Large intestine (tissue), 3 donors: ENCODE measurements around the gene COL12A1. TPM values are rescaled to one million over a fixed set of nuclear protein-coding genes. Genes with fewer than 3 reads are reported as not detected.

Experiments used
- DNase-seq, 2 donors: peaks; one replicate each; pipeline versions ENCODE4 v3.0.0 to v3.0.0-alpha.2; 2013
- H3K27ac ChIP-seq: one replicate; pipeline ENCODE4 v1.5.1; 2013; ENCODE audit warnings: low read length
- H3K27me3 ChIP-seq: 2 replicates; pipeline ENCODE4 v1.6.1; 2013; ENCODE audit warnings: low read length; ENCODE audit not compliant: control insufficient read depth, insufficient read depth
- H3K36me3 ChIP-seq: 2 replicates; pipeline ENCODE4 v1.6.1; 2013; ENCODE audit warnings: low read length; ENCODE audit not compliant: control insufficient read depth, insufficient read depth
- H3K4me1 ChIP-seq: one replicate; pipeline ENCODE4 v1.6.1; 2013; ENCODE audit warnings: low read length; ENCODE audit not compliant: control insufficient read depth, insufficient read depth
- H3K4me3 ChIP-seq: one replicate; pipeline ENCODE4 v1.5.1; 2013; ENCODE audit warnings: low read length
- H3K9me3 ChIP-seq: one replicate; pipeline ENCODE4 v1.6.1; 2013; ENCODE audit warnings: mild to moderate bottlenecking, low read depth, low read length, moderate library complexity; ENCODE audit not compliant: control insufficient read depth
- WGBS: methylation state at CpG from one replicate; pipeline ENCODE4 v1.1.5; 2013; ENCODE audit warnings: low lambda C conversion rate; ENCODE audit not compliant: insufficient coverage; 5-methylcytosine and 5-hydroxymethylcytosine counted together
- polyA plus RNA-seq: library from polyadenylated mRNA; unstranded; fragments of 120-200 nt; gene quantifications from one replicate; pipeline ENCODE4 v1.2.1, GENCODE V29; 2013

COL12A1 gene
- polyA plus RNA-seq, 1 donor = 90.9 TPM

DNA sequence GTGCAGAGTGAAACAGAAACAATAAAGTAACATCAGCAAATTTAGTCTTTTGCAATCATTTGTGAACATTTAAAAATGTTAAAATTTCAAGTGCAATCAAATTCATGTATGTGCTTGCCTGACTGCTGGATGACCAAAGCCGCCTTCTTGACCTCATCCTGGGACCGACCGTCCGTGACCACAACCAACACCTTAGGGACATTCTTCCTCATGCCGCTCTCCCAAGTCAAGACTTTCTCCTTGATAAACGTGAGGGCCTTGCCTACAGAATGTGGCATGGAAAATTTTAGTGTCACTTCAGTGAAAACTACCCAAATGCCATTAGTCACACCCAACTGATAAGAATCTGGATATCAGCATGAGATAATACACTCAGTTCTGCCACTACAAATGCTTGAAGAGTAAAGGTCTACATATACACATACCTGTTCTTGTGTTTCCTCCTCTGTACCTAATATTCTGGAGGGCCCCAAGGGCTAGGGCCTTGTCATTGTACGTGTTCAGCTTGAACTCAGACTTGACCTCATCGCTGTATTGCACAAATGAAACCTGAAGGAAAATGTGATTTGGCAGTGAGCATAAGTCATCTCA is 86.8 kb downstream of the COL12A1 start:
- Histone ChIP-seq H3K27ac (no peak overlapping the region), H3K9me3 (no peaks in the 10 kb centered on the region), H3K4me3 (no peak overlapping the region), H3K4me1 (no peaks in the 10 kb centered on the region), H3K36me3 (no peaks in the 10 kb centered on the region), H3K27me3 (no peaks in the 10 kb centered on the region)
- DNase-seq = no peak
- WGBS = 80% methylated on average over 1 of the region's 8 CpGs

DNA sequence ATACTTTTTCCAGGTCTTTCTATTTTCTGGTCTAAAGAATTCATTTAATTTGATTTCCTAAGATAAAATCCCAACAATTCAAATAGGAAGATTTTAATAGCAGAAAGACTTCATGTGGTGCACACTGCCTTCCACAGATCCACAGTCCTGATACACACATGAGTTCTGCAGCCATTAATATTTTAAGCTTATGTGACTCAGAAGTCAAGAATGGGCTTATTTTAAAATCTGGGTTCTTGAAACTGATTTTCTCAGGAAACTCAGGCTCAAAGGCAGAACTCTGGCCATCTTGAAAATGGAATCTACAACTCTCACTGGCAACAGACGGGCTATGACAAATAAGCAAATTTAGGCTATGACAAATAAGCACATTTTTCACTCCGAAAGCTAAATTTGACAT is 88.2 kb downstream of the COL12A1 start:
- Histone ChIP-seq H3K36me3 (no peaks in the 10 kb centered on the region), H3K9me3 (no peaks in the 10 kb centered on the region), H3K27me3 (no peaks in the 10 kb centered on the region), H3K4me1 (no peaks in the 10 kb centered on the region), H3K27ac (no peak overlapping the region), H3K4me3 (no peak overlapping the region)
- no peak for DNase-seq
- WGBS = no CpG with 5 or more reads among the region's 2 CpGs

DNA sequence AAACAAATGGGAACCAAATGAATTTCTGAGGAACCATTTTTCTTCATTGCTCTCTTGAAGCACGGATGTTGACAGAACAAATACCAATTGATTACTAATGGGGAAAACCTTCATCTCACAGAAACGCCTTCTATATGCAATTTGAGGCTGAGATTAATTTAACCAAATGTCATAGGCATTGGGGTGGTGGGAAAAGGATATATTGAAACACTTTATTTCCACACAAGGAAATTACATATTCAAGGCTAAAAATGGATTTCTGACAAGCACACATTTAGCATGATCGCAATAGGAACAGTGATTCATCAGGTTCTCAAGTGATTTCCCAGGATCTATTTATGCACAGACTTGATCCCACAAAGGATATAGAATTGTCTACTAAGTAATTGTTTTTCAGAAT is 88.9 kb downstream of the COL12A1 start:
- Histone ChIP-seq H3K9me3 (no peaks in the 10 kb centered on the region), H3K27ac (no peak overlapping the region), H3K36me3 (no peaks in the 10 kb centered on the region), H3K4me1 (no peaks in the 10 kb centered on the region), H3K27me3 (no peaks in the 10 kb centered on the region), H3K4me3 (no peak overlapping the region)
- no CpG with 5 or more reads among the region's 3 CpGs for WGBS
- DNase-seq = no peak

DNA sequence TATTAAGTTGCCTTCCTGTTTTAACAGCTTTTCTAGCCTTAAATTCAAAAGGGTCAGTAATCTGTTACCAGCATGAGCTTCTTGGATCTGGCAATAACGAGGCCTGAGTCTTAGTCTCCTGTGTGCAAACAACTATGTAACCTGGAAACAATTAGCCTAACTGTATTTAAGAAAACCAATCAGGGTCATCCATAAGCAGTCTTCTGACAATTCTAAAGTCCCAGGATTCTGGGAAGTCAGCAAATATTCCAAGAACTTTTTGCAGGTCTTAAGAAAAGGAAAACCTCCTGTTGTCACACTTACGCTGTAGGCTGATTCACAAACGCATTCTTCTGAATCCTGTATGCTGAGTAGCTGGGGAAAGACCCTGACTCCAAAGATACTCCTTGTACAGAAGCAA is 90.4 kb downstream of the COL12A1 start:
- H3K9me3 ChIP-seq = no peaks in the 10 kb centered on the region
- WGBS = no CpG with 5 or more reads among the region's 3 CpGs
- H3K27ac ChIP-seq = no peak overlapping the region
- H3K4me1 ChIP-seq = no peaks in the 10 kb centered on the region
- H3K27me3 ChIP-seq = no peaks in the 10 kb centered on the region
- H3K4me3 ChIP-seq = no peak overlapping the region
- H3K36me3 ChIP-seq = no peaks in the 10 kb centered on the region
- DNase-seq = no peak

DNA sequence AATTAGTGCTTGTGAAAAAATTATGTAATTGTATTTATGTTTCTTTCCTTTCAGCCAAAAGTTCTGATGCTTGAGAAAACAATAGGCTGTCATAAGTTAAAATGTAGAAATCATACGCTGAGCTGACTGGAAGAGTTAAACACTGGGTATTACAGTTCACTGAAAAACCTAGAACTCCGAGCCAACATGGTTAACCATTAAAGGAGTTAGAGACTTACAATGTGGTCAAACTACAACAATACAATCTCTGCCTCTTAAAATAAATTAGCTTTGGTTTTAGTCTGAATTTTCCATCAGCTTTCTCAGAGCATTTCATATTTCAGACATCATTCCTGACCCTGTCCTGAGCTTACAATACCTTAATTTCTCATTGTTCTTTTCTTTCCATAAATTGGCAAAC is 91.0 kb downstream of the COL12A1 start:
- H3K36me3 ChIP-seq = no peaks in the 10 kb centered on the region
- no peaks in the 10 kb centered on the region for H3K4me1 ChIP-seq
- H3K27me3 ChIP-seq = no peaks in the 10 kb centered on the region
- H3K4me3 ChIP-seq = no peak overlapping the region
- no CpG with 5 or more reads among the region's 2 CpGs for WGBS
- DNase-seq = peak in 1 of 2 donors; percentile 11
- H3K9me3 ChIP-seq = no peaks in the 10 kb centered on the region
- no peak overlapping the region for H3K27ac ChIP-seq

DNA sequence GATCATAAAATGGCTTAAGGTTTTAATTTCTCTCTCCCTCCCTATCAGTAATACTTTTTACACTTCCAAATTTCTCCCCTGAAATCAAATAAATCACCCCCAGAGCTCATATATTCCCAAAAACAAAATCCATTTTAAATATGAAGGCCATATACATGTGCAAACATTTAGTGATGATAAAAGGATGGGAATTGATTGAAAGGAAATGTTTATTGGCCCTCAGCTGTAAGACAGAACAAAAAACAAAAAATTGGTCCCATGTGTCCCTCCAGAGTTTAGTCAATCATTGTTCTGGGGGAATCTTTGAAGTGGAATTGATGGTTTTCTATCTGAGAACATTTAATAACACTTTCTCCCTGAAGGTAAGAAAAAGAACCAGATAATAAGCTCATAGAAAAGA is 91.7 kb downstream of the COL12A1 start:
- no peak for DNase-seq
- H3K27ac ChIP-seq = no peak overlapping the region
- no peaks in the 10 kb centered on the region for H3K4me1 ChIP-seq
- H3K27me3 ChIP-seq = no peaks in the 10 kb centered on the region
- no peak overlapping the region for H3K4me3 ChIP-seq
- H3K36me3 ChIP-seq = no peaks in the 10 kb centered on the region
- H3K9me3 ChIP-seq = no peaks in the 10 kb centered on the region

DNA sequence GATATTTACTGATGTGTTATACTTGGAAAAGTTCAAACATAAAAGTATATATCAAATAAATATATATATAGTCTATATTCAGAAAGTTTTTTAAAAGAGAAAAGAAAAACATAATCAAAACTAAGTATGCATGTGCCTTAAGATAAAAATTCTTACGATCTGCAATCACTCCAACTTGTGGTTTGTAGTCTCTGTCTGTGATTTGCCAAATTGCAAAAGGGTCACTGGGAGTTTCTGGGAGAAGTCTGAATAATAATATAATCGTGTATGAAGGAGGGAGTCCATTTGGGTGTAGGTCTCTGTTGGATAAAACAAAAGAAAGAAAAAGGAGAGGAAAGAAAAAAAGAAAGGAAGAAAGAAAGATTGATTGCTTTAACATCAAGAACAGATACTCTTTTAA is 92.4 kb downstream of the COL12A1 start:
- H3K9me3 ChIP-seq = no peaks in the 10 kb centered on the region
- H3K4me1 ChIP-seq = no peaks in the 10 kb centered on the region
- H3K36me3 ChIP-seq = no peaks in the 10 kb centered on the region
- WGBS = 83% methylated on average over 2 of the region's 2 CpGs
- H3K27me3 ChIP-seq = no peaks in the 10 kb centered on the region
- no peak for DNase-seq
- no peak overlapping the region for H3K27ac ChIP-seq
- no peak overlapping the region for H3K4me3 ChIP-seq

DNA sequence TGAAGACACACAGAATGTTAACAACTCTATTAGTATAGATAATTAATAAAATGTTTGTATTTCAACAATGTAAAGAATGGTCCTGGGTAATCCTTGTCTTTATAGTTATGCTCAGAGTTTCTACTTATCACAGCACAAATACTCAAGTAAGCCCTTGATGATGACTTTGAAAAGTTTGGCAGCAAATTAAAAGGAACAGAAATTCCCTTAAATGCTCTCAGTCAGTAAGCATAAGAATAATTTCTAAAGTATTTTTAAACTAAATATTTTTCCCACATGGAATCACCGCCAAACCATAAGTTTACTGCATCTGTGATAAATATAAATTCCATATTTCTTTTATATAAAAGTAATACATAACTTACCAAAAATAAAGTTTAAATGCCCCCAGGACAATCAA is 96.1 kb downstream of the COL12A1 start:
- Histone ChIP-seq H3K4me1 (no peaks in the 10 kb centered on the region), H3K9me3 (no peaks in the 10 kb centered on the region), H3K27ac (no peak overlapping the region), H3K4me3 (no peak overlapping the region), H3K36me3 (peaks cover 2% of the 10 kb centered on the region), H3K27me3 (no peaks in the 10 kb centered on the region)
- no peak for DNase-seq
- WGBS = no CpG with 5 or more reads among the region's 1 CpG

DNA sequence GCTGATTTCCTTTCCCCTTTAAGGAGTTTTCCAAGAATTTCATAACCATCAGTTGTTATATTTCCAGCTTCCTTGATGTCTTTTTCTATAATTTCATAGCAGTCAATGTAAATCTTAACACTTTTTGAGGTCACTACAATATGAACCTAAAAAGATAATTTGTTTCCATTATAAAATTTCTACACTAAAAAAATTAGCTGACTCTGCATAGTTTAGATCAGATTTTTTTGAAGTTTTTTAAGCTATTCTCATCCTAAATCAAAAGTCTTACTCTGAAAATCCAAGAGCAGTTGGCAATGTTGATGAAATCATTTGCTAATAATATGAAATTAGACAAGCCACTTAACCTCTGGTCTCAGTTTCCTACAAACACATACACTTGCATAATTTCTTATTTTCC is 96.8 kb downstream of the COL12A1 start:
- DNase-seq = no peak
- Histone ChIP-seq H3K36me3 (peaks cover 2% of the 10 kb centered on the region), H3K9me3 (no peaks in the 10 kb centered on the region)

DNA sequence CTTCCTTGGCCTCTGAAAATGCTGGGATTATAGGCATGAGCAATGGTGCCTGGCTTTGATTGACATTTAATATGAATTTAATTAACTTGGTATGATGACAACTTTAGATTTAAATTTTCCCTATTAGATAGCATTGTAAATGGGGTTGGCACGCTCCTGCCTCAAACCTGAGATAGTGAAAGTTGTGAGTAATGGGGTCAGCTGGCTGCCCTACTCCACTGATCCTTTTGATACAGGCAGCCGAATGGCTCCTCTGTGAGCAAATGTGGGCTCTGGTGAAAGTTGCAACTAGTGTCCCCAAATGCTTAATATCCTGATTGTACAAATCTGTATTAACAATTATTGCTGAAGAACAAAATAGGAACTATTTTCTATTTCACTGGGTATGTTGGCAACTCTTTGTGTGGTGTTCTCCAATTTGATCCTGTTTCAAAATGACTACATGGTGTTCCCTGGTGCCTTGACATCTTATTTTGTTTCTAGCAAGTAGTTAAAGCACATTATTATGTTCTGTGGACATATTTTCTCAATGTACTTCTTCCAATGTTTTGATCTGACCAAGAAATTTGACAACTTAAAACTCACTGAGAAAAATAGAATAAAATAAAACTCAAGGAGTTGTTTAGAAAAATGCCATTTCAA is 97.4 kb downstream of the COL12A1 start:
- peaks cover 2% of the 10 kb centered on the region for H3K36me3 ChIP-seq
- H3K9me3 ChIP-seq = no peaks in the 10 kb centered on the region
- no peak for DNase-seq
- H3K4me3 ChIP-seq = no peak overlapping the region
- WGBS = no CpG with 5 or more reads among the region's 2 CpGs
- H3K27me3 ChIP-seq = no peaks in the 10 kb centered on the region
- no peak overlapping the region for H3K27ac ChIP-seq
- H3K4me1 ChIP-seq = no peaks in the 10 kb centered on the region

More for the DNA sequence above, 96.8 kb downstream of the COL12A1 start:
- no peaks in the 10 kb centered on the region for H3K27me3 ChIP-seq
- H3K27ac ChIP-seq = no peak overlapping the region
- no peak overlapping the region for H3K4me3 ChIP-seq
- H3K4me1 ChIP-seq = no peaks in the 10 kb centered on the region

DNA sequence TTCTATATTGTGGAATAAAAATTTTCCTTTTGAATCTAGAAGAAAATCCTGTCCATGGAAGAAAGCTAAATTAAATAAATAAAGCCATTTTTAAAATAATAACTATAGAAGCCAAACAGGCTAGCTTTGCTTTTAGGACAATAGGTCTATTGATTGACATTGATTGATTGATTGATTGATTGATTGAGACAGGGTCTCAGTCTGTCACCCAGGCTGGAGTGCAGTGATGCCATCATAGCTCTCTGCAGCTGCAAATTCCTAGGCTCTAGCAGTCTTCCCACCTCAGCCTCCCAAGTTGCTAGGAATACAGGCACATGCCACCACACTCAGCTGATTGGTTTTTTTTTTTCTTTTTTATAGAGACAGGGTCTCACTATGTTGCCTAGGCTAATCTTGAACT is 97.9 kb downstream of the COL12A1 start:
- Histone ChIP-seq H3K4me1 (peaks cover 5% of the 10 kb centered on the region), H3K9me3 (no peaks in the 10 kb centered on the region), H3K27me3 (no peaks in the 10 kb centered on the region), H3K36me3 (peaks cover 5% of the 10 kb centered on the region), H3K27ac (no peak overlapping the region), H3K4me3 (no peak overlapping the region)
- no peak for DNase-seq
